ENCODE results near the gene NEK9.

The NEK9 gene

DNA sequence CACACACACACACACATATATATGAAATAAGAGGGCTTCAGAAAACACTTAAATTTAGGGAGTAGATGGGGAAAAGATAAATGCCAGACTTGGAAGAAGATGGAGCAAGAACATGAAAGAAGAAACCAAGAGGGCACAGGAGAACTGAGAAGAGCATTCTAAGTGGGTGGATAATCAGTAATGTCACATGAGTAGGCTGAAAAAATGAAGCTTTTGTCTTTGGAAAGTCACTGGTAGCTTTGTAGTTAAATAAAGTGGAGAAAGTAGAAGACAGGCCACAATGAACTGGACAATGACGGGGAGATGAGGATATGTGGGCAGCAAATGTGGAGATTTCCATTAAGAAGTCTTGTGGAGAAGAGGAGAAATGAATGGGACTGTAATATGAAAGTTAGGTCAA, 59.6 kb downstream of the NEK9 start:
- H3K36me3 ChIP-seq (replicated peaks; ENCODE audit: insufficient read depth, low read length), result no peaks in the 10 kb centered on the region

DNA sequence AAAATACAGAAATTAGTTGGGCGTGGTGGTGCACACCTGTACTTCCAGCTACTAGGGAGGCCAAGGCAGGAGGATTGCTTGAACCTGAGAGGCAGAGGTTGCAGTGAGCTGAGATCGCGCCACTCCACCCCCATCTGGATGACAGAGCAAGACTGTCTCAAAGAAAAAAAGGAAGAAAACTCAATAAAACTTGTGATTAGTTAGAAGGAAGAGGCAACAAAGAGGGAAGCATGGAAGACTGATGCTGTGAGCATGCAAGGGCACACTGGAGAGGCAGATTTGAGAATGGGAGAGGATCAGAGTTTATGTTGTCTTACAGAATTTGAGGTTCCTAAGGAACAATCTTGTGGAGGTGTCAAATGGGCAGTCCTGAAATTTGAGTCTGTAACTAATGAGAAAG, 60.2 kb downstream of the NEK9 start:
- Histone ChIP-seq H3K4me3 (ENCODE audit: low read length) (no peak overlapping the region), H4K20me1 (ENCODE audit: insufficient read depth, low read length) (no peaks in the 10 kb centered on the region), H3K36me3 (replicated peaks; ENCODE audit: insufficient read depth, low read length) (no peaks in the 10 kb centered on the region), H3F3A (ENCODE audit: insufficient read depth, low read length) (no peaks in the 10 kb centered on the region), H3K4me2 (ENCODE audit: low read depth, low read length) (no peak overlapping the region), H3K9ac (ENCODE audit: low read length) (no peak overlapping the region), H3K9me2 (replicated peaks; ENCODE audit: insufficient read depth, low read length) (no peaks in the 10 kb centered on the region), H3K27ac (ENCODE audit: low read length) (no peak overlapping the region), H2AFZ (ENCODE audit: low read length) (no peak overlapping the region), H3K79me2 (ENCODE audit: low read length) (peaks cover 19% of the 10 kb centered on the region), H3K9me3 (replicated peaks; ENCODE audit: insufficient read depth, low read length) (no peaks in the 10 kb centered on the region), H3K27me3 (replicated peaks; ENCODE audit: insufficient read depth, low read length) (no peaks in the 10 kb centered on the region), H3K4me1 (ENCODE audit: low read length) (0 out of 2 replicates have a peak, but pooled peaks cover 4% of the 10 kb centered on the region)
- TF ChIP-seq EZH2 (optimal IDR thresholded peaks at IDR 0.05; ENCODE audit: low read depth, low read length) (no peak), EZH2phosphoT487 (IDR thresholded peaks at IDR 0.05; ENCODE audit: low read length) (no peak)
- TF ChIP-seq, protein P1, sequence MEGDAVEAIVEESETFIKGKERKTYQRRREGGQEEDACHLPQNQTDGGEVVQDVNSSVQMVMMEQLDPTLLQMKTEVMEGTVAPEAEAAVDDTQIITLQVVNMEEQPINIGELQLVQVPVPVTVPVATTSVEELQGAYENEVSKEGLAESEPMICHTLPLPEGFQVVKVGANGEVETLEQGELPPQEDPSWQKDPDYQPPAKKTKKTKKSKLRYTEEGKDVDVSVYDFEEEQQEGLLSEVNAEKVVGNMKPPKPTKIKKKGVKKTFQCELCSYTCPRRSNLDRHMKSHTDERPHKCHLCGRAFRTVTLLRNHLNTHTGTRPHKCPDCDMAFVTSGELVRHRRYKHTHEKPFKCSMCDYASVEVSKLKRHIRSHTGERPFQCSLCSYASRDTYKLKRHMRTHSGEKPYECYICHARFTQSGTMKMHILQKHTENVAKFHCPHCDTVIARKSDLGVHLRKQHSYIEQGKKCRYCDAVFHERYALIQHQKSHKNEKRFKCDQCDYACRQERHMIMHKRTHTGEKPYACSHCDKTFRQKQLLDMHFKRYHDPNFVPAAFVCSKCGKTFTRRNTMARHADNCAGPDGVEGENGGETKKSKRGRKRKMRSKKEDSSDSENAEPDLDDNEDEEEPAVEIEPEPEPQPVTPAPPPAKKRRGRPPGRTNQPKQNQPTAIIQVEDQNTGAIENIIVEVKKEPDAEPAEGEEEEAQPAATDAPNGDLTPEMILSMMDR (IDR thresholded peaks at IDR 0.05; ENCODE audit: low read length), result no peak
- no peak for DNase-seq

More for the DNA sequence above, 59.6 kb downstream of the NEK9 start:
- TF ChIP-seq EZH2 (optimal IDR thresholded peaks at IDR 0.05; ENCODE audit: low read depth, low read length) (no peak), EZH2phosphoT487 (IDR thresholded peaks at IDR 0.05; ENCODE audit: low read length) (no peak)
- TF ChIP-seq, protein P1 (IDR thresholded peaks at IDR 0.05; ENCODE audit: low read length), result no peak
- Histone ChIP-seq H3K4me1 (ENCODE audit: low read length) (0 out of 2 replicates have a peak, but pooled peaks cover 4% of the 10 kb centered on the region), H3K4me3 (ENCODE audit: low read length) (no peak overlapping the region), H2AFZ (ENCODE audit: low read length) (no peak overlapping the region), H3K79me2 (ENCODE audit: low read length) (peaks cover 19% of the 10 kb centered on the region), H3F3A (ENCODE audit: insufficient read depth, low read length) (no peaks in the 10 kb centered on the region), H3K9me2 (replicated peaks; ENCODE audit: insufficient read depth, low read length) (no peaks in the 10 kb centered on the region), H3K9me3 (replicated peaks; ENCODE audit: insufficient read depth, low read length) (no peaks in the 10 kb centered on the region), H3K4me2 (ENCODE audit: low read depth, low read length) (no peak overlapping the region), H4K20me1 (ENCODE audit: insufficient read depth, low read length) (no peaks in the 10 kb centered on the region), H3K27ac (ENCODE audit: low read length) (no peak overlapping the region), H3K9ac (ENCODE audit: low read length) (no peak overlapping the region), H3K27me3 (replicated peaks; ENCODE audit: insufficient read depth, low read length) (no peaks in the 10 kb centered on the region)
- no peak for DNase-seq

DNA sequence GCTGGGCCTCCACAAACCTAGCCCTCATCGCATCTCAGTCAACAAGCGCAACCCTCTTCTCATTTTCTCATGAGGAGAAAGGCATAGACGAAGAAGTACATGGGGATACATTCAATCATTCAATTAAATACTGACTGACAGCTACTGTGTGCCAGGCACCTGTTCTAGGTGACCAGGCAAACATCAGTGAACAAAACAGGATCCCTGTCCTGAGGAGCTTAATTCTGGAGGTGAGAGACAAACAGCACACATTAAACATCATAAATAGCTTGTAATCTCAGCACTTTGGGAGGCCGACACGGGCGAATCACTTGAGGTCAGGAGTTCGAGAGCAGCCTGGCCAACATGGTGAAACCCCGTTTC, 62.7 kb downstream of the NEK9 start:
- Histone ChIP-seq H3K9me2 (replicated peaks; ENCODE audit: insufficient read depth, low read length) (no peaks in the 10 kb centered on the region), H3K36me3 (replicated peaks; ENCODE audit: insufficient read depth, low read length) (no peaks in the 10 kb centered on the region), H3K4me2 (ENCODE audit: low read depth, low read length) (peak overlapping the region; percentile 85), H3K4me3 (ENCODE audit: low read length) (peak overlapping the region; percentile 83), H3K4me1 (ENCODE audit: low read length) (no peaks in the 10 kb centered on the region), H3K27me3 (replicated peaks; ENCODE audit: insufficient read depth, low read length) (no peaks in the 10 kb centered on the region), H4K20me1 (ENCODE audit: insufficient read depth, low read length) (no peaks in the 10 kb centered on the region), H3K27ac (ENCODE audit: low read length) (no peak overlapping the region), H3K9me3 (replicated peaks; ENCODE audit: insufficient read depth, low read length) (no peaks in the 10 kb centered on the region), H3K9ac (ENCODE audit: low read length) (peak overlapping the region; percentile 82; the same call in 1 of the 2 replicates), H3K79me2 (ENCODE audit: low read length) (peaks cover 19% of the 10 kb centered on the region), H2AFZ (ENCODE audit: low read length) (peak overlapping the region; percentile 80), H3F3A (ENCODE audit: insufficient read depth, low read length) (no peaks in the 10 kb centered on the region)
- no peak for DNase-seq
- TF ChIP-seq, protein P1 (IDR thresholded peaks at IDR 0.05; ENCODE audit: low read length), result no peak
- TF ChIP-seq EZH2 (optimal IDR thresholded peaks at IDR 0.05; ENCODE audit: low read depth, low read length), result no peak
- no peak for TF ChIP-seq EZH2phosphoT487 (IDR thresholded peaks at IDR 0.05; ENCODE audit: low read length)

Data from MM.1S (cell line).